ENCODE results near the gene CDH13. TPM values are rescaled to one million over a fixed set of nuclear protein-coding genes. Genes with fewer than 3 reads are reported as not detected.

CDH13 gene
- total and polyA plus RNA-seq, 10 of the 15 experiments (the other 5 are each of a cell fraction or from before 2014, with no cell fraction given): under 0.01 to 0.05 TPM; not detected in 8

DNA sequence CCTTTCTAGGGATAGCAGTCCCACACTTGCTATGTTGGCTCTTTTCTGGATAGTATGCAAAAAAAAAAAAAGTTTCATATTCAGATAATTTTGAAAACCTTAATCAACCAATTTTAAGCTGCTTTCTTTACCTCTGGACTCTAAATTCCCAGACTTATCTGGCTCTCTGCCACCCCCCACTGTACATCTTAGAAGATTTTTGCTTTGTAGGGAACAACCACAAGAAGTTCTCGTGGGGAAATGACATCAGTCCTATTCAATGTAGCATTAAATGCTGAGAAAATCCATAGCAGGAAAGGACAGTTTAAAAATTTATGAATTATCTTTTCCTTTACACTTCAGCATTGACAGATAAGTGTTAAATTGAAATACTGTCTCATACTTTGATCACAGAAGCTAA, 618.3 kb downstream of the CDH13 start:
- ChIA-PET POLR2A (no interaction called here), SMC1A (ENCODE audit: uncharacterized antibody, unreplicated experiment) (no interaction called here), RAD21 (ENCODE audit: unreplicated experiment) (no interaction called here), CTCF (interaction anchor here (0.6 to 0.7 kb wide), 2 partner anchors 17 to 58 kb away, joined by 3 read pairs; no protein-coding TSS in a partner anchor)
- intact Hi-C loops (cut with micrococcal nuclease; ENCODE audit: unreplicated experiment): no loop called here
- Histone ChIP-seq H3K27me3 (replicated peaks in 1 of 2; ENCODE audit: control insufficient read depth in 2 of 2, insufficient read depth in 2 of 2, low read length in 1 of 2) (no peaks in the 10 kb centered on the region; a peak in 1 of 4 replicates), H3K4me2 (ENCODE audit: control insufficient read depth, insufficient read depth) (no peak overlapping the region), H3K9ac (ENCODE audit: control insufficient read depth, insufficient read depth, low read length) (no peak overlapping the region), H3K4me3 (no peak overlapping the region), H3K9me3 (replicated peaks; ENCODE audit: control insufficient read depth, insufficient read depth, low read length) (no peaks in the 10 kb centered on the region), H2AFZ (ENCODE audit: control insufficient read depth, low read depth, low read length) (no peak overlapping the region), H3K4me1 (ENCODE audit: control insufficient read depth, insufficient read depth, low read length) (no peaks in the 10 kb centered on the region), H3K79me2 (ENCODE audit: control insufficient read depth, insufficient read depth, low read length) (no peaks in the 10 kb centered on the region), H3K27ac (ENCODE audit: control insufficient read depth, insufficient read depth) (no peak overlapping the region), H3K36me3 (ENCODE audit: control insufficient read depth in 2 of 2, insufficient read depth in 2 of 2, low read length in 1 of 2) (no peaks in the 10 kb centered on the region), H4K20me1 (ENCODE audit: control insufficient read depth, insufficient read depth) (no peaks in the 10 kb centered on the region)
- TF ChIP-seq TAF1 (IDR thresholded peaks at IDR 0.05; ENCODE audit: borderline replicate concordance, low read depth, low read length): no peak
- TF ChIP-seq BMI1 (IDR thresholded peaks at IDR 0.05; ENCODE audit: borderline replicate concordance): no peak
- TF ChIP-seq EP300 (IDR thresholded peaks at IDR 0.05; ENCODE audit: borderline replicate concordance in 1 of 2, control insufficient read depth in 1 of 2, low read depth in 2 of 2, low read length in 2 of 2): no peak
- TF ChIP-seq, protein P1, sequence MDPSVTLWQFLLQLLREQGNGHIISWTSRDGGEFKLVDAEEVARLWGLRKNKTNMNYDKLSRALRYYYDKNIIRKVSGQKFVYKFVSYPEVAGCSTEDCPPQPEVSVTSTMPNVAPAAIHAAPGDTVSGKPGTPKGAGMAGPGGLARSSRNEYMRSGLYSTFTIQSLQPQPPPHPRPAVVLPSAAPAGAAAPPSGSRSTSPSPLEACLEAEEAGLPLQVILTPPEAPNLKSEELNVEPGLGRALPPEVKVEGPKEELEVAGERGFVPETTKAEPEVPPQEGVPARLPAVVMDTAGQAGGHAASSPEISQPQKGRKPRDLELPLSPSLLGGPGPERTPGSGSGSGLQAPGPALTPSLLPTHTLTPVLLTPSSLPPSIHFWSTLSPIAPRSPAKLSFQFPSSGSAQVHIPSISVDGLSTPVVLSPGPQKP (IDR thresholded peaks at IDR 0.05; ENCODE audit: low read depth, low read length): no peak
- in situ Hi-C loops (cut with MboI): no loop called here
- ATAC-seq (no peak), DNase-seq (ENCODE audit: low read depth, low spot score) (no peak), FAIRE-seq (no peak)
- WGBS (ENCODE audit: insufficient coverage, insufficient replicate concordance, low lambda C conversion rate, missing lambda C conversion rate): 0% methylated on average over 1 of the region's 1 CpG
- BruUV-seq (replicated peaks): no TSS peak

DNA sequence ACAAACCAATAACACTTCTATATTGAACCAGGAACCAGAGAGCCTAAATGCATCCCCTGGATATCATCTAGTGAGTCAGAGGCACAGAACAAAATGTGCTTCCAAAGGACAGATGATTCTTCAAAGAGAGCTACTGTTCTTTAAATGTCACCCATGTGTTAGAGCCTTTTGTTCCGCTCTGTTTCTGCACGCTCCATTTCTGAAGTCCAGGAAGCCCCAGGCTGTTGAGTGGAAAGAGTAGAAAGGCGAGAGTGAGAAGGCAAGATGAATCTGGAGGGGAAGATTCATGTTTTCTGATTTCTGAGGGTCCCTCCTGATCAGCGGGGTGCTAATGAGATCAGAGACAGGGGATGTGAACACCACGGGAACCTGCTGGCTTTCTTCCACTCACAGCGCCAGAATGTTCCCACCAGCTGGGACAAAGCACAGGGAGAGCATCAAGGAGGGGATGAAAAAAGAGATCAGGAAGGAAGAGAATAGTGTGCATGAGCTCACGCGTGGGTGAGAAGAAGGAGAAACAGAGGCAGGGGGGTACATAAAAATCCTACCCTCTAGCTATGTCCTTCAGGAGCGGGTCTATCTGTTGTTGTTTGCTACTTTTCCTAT, 621.1 kb downstream of the CDH13 start:
- RAD21 ChIA-PET (ENCODE audit: unreplicated experiment): no interaction called here
- in situ Hi-C loops (cut with MboI): no loop called here

More for the DNA sequence above, 621.1 kb downstream of the CDH13 start:
- Histone ChIP-seq H3K4me3 (no peak overlapping the region), H2AFZ (ENCODE audit: control insufficient read depth, low read depth, low read length) (no peak overlapping the region), H3K27ac (ENCODE audit: control insufficient read depth, insufficient read depth) (no peak overlapping the region), H3K4me1 (ENCODE audit: control insufficient read depth, insufficient read depth, low read length) (no peaks in the 10 kb centered on the region), H3K27me3 (replicated peaks in 1 of 2; ENCODE audit: control insufficient read depth in 2 of 2, insufficient read depth in 2 of 2, low read length in 1 of 2) (no peaks in the 10 kb centered on the region; a peak in 1 of 4 replicates), H3K4me2 (ENCODE audit: control insufficient read depth, insufficient read depth) (no peak overlapping the region), H3K9me3 (replicated peaks; ENCODE audit: control insufficient read depth, insufficient read depth, low read length) (no peaks in the 10 kb centered on the region), H4K20me1 (ENCODE audit: control insufficient read depth, insufficient read depth) (no peaks in the 10 kb centered on the region), H3K9ac (ENCODE audit: control insufficient read depth, insufficient read depth, low read length) (no peak overlapping the region), H3K36me3 (ENCODE audit: control insufficient read depth in 2 of 2, insufficient read depth in 2 of 2, low read length in 1 of 2) (no peaks in the 10 kb centered on the region), H3K79me2 (ENCODE audit: control insufficient read depth, insufficient read depth, low read length) (no peaks in the 10 kb centered on the region)
- intact Hi-C loops (cut with micrococcal nuclease; ENCODE audit: unreplicated experiment): no loop called here
- no peak for TF ChIP-seq ESRRA (IDR thresholded peaks at IDR 0.05; ENCODE audit: low read length)
- TF ChIP-seq ZNF24 (IDR thresholded peaks at IDR 0.05): no peak
- TF ChIP-seq RUNX3 (IDR thresholded peaks at IDR 0.05; ENCODE audit: low read length): no peak
- no peak for TF ChIP-seq NFIC (IDR thresholded peaks at IDR 0.05; ENCODE audit: low read depth, low read length)
- BruUV-seq (replicated peaks): no TSS peak
- ChIA-PET CTCF (no interaction called here), POLR2A (no interaction called here), SMC1A (ENCODE audit: uncharacterized antibody, unreplicated experiment) (interaction anchor here (0.6 kb wide), 1 partner anchor 275 kb away, joined by 3 read pairs; no protein-coding TSS in a partner anchor)
- no peak for ATAC-seq
- FAIRE-seq: no peak
- no peak for DNase-seq (ENCODE audit: low read depth, low spot score)
- WGBS (ENCODE audit: insufficient coverage, insufficient replicate concordance, low lambda C conversion rate, missing lambda C conversion rate): 26% methylated on average over 9 of the region's 9 CpGs
